ENCODE data around the gene RAB6B. TPM values are rescaled to one million over a fixed set of nuclear protein-coding genes. Genes with fewer than 3 reads are reported as not detected.

RAB6B gene
- total and polyA plus RNA-seq, 2 of the 8 experiments (the other 6 are each of a cell fraction or from before 2014, with no cell fraction given): 7.9 to 15.6 TPM

DNA sequence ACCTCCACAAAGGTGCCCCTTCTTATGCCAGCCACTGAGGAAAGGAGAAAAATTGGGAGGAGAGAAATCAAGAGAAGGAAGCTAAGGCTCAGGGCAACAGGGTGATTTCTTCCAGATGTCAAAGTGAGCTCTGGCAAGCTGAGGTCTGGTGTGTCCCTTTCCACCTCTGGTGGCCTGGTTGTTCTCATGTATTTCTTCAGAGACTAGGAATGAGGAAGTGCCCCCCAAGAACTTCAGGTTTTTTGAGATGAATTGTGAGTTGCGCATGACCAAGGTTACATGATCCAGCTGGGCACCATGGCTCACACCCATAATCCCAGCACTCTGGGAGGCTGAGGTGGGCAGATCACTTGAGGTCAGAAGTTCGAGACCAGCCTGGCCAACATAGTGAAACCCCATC lies 5.6 kb downstream of the RAB6B start:
- H3K14ac ChIP-seq (ENCODE audit: insufficient read length): no peak overlapping the region
- no peaks in the 10 kb centered on the region for H3K79me2 ChIP-seq (ENCODE audit: control insufficient read depth in 1 of 2, insufficient read depth in 2 of 2, low read length in 2 of 2)
- no peak overlapping the region for H2AFZ ChIP-seq (ENCODE audit: low read length)
- H2BK12ac ChIP-seq (ENCODE audit: low read depth, low read length): no peak overlapping the region
- H2BK15ac ChIP-seq (ENCODE audit: low read length): no peak overlapping the region
- no peak overlapping the region for H2BK5ac ChIP-seq (ENCODE audit: low read depth, low read length)
- no peak overlapping the region for H2BK120ac ChIP-seq (replicated peaks; ENCODE audit: low read depth, low read length)
- H4K5ac ChIP-seq (ENCODE audit: insufficient read length, low read depth, low read length): no peak overlapping the region
- no peak overlapping the region for H3K23ac ChIP-seq (ENCODE audit: insufficient read length)
- no peak overlapping the region for H3K9ac ChIP-seq (replicated peaks in 1 of 4; ENCODE audit: extremely low read depth in 1 of 4, low read depth in 3 of 4, low read length in 3 of 4)
- no peak overlapping the region for H4K8ac ChIP-seq (ENCODE audit: extremely low read depth, insufficient read depth, low read length)
- no peak overlapping the region for H3K18ac ChIP-seq (ENCODE audit: extremely low read depth, low read length)
- POLR2A ChIA-PET (ENCODE audit: partially characterized antibody): interaction anchor here (1.6 kb wide), 1 partner anchor 67 kb away, joined by 5 read pairs; no protein-coding TSS in a partner anchor
- H2AK5ac ChIP-seq (ENCODE audit: low read depth, low read length): no peak overlapping the region
- DNase-seq (ENCODE audit: low read depth in 1 of 2, low spot score in 2 of 2) (no peak), FAIRE-seq (no peak)
- CTCF ChIA-PET (ENCODE audit: partially characterized antibody): interaction anchor here (0.7 to 1.4 kb wide), 3 partner anchors 10 to 39 kb away, joined by 3 to 5 read pairs (median 3); no protein-coding TSS in a partner anchor
- peaks cover 0 to 16% (median 6%) of the 10 kb centered on the region in 4 experiments; a peak in 6 of 7 replicates for H3K4me1 ChIP-seq (replicated peaks in 1 of 4; ENCODE audit: control insufficient read depth in 3 of 4, insufficient read depth in 4 of 4, low read length in 3 of 4)
- H3K79me1 ChIP-seq (ENCODE audit: low read depth, low read length): peaks cover 3% of the 10 kb centered on the region
- no peak overlapping the region for H2BK20ac ChIP-seq (ENCODE audit: low read length)
- 100% methylated on average over 2 of the region's 2 CpGs; no CpG with 5 or more reads in 1 of the 2 experiments for WGBS, 2 experiments (ENCODE audit: extremely low coverage in 1 of 2, insufficient coverage in 1 of 2, insufficient read length in 1 of 2, insufficient replicate concordance in 2 of 2, low coverage in 1 of 2, low lambda C conversion rate in 2 of 2, missing lambda C conversion rate in 1 of 2)
- no peaks in the 10 kb centered on the region for H3K9me3 ChIP-seq (ENCODE audit: insufficient read depth in 2 of 2, low read depth in 1 of 2, low read length in 1 of 2)
- no peak overlapping the region for H3K56ac ChIP-seq (replicated peaks; ENCODE audit: insufficient read length, low read depth, low read length)
- no peak overlapping the region for H4K91ac ChIP-seq (replicated peaks; ENCODE audit: insufficient read length, low read length)
- H3K4ac ChIP-seq (replicated peaks; ENCODE audit: insufficient read length, low read depth, low read length): no peak overlapping the region
- H3K23me2 ChIP-seq (ENCODE audit: low read depth, low read length): peaks cover 9% of the 10 kb centered on the region
- H3K27ac ChIP-seq (ENCODE audit: low read depth, low read length): no peak overlapping the region
- H3K27me3 ChIP-seq (replicated peaks in 1 of 4; ENCODE audit: control insufficient read depth in 3 of 4, extremely low read depth in 1 of 4, insufficient read depth in 3 of 4, low read length in 3 of 4): peaks cover 2 to 21% (median 14%) of the 10 kb centered on the region in 4 experiments
- no peaks in the 10 kb centered on the region for H3K36me3 ChIP-seq (ENCODE audit: control insufficient read depth in 2 of 4, insufficient read depth in 4 of 4, low read length in 3 of 4)
- no peak overlapping the region for H3K4me3 ChIP-seq (ENCODE audit: extremely low read depth in 1 of 4, insufficient read depth in 2 of 4, low read depth in 3 of 4, low read length in 4 of 4)
- H3K4me2 ChIP-seq (ENCODE audit: insufficient read depth in 1 of 2, low read depth in 2 of 2, low read length in 2 of 2): no peak overlapping the region
- H4K20me1 ChIP-seq (replicated peaks in 1 of 2; ENCODE audit: control insufficient read depth in 1 of 2, insufficient read depth in 2 of 2, low read length in 2 of 2): no peaks in the 10 kb centered on the region
- no peak for TF ChIP-seq MAFK (IDR thresholded peaks at IDR 0.05; ENCODE audit: low read depth, low read length)
- no peak for TF ChIP-seq RBBP5 (IDR thresholded peaks at IDR 0.05; ENCODE audit: borderline replicate concordance, low read depth, low read length)
- TF ChIP-seq SAP30 (IDR thresholded peaks at IDR 0.05; ENCODE audit: insufficient read depth, insufficient replicate concordance, low read length): no peak
- no peak for TF ChIP-seq EP300 (IDR thresholded peaks at IDR 0.05; ENCODE audit: borderline replicate concordance in 1 of 2, low read depth in 2 of 2, low read length in 2 of 2)
- TF ChIP-seq POLR2A (IDR thresholded peaks at IDR 0.05; ENCODE audit: control extremely low read depth in 1 of 2, low read depth in 2 of 2, low read length in 2 of 2): no peak
- TF ChIP-seq HDAC6 (IDR thresholded peaks at IDR 0.05; ENCODE audit: low read depth, low read length): no peak
- TF ChIP-seq FOSL1 (IDR thresholded peaks at IDR 0.05; ENCODE audit: insufficient read depth, low read depth, low read length): no peak
- TF ChIP-seq, protein P1, sequence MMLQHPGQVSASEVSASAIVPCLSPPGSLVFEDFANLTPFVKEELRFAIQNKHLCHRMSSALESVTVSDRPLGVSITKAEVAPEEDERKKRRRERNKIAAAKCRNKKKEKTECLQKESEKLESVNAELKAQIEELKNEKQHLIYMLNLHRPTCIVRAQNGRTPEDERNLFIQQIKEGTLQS (IDR thresholded peaks at IDR 0.05; ENCODE audit: insufficient read depth, low read depth, low read length): no peak
- TF ChIP-seq CTCF (IDR thresholded peaks at IDR 0.05; ENCODE audit: control extremely low read depth in 1 of 3, insufficient read depth in 1 of 3, low read depth in 1 of 3, low read length in 3 of 3): no peak
- TF ChIP-seq CBX5 (IDR thresholded peaks at IDR 0.05; ENCODE audit: low read depth, low read length): no peak

Measured in H1 (cell line).